Stimulated activated CD8-positive, alpha-beta memory T cell treated with anti-CD3 and anti-CD28 coated beads, Interleukin-2, amount 100 ng/mL, for 1 hour (primary cell): ENCODE results near the gene BRME1.

Source experiments
- DNase-seq, 2 donors: peaks; one replicate each; pipeline ENCODE4 v3.0.0-alpha.2; 2020; ENCODE audit warnings: low read depth in 2 of 2

The BRME1 gene

GRCh38 chr19:13846557-13847406 is 59.1 kb downstream of the BRME1 start:
- DNase-seq: peak; percentile 92 to 95

DNA sequence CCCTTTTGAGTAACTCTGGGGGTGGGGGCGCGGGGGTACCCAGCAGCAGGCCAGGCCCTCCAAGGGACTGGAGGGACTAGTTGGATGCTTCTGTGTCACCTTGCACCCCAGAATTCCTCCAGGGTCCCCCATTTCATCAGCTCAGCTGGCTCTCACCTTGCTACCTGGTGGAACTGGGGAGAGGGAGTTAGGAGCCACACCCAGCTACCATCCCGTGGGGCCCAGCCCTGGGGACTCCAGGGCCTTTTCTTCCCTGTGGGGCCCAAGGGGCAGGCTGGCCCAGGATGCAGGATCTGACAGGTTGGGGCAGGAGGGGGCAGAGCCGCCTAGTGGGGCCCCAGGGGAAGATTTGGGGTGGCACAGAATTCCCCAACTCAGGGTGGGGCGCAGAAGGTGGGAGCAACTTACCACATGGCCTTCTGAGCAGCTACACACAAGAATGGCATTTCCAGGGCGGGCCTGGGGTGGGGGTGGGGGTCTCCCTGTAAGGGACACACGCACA is 61.7 kb downstream of the BRME1 start:
- DNase-seq: no peak

- DNase-seq: no peak
Observed at GRCh38 chr19:13843104-13843921, 62.6 kb downstream of the BRME1 start.

DNA sequence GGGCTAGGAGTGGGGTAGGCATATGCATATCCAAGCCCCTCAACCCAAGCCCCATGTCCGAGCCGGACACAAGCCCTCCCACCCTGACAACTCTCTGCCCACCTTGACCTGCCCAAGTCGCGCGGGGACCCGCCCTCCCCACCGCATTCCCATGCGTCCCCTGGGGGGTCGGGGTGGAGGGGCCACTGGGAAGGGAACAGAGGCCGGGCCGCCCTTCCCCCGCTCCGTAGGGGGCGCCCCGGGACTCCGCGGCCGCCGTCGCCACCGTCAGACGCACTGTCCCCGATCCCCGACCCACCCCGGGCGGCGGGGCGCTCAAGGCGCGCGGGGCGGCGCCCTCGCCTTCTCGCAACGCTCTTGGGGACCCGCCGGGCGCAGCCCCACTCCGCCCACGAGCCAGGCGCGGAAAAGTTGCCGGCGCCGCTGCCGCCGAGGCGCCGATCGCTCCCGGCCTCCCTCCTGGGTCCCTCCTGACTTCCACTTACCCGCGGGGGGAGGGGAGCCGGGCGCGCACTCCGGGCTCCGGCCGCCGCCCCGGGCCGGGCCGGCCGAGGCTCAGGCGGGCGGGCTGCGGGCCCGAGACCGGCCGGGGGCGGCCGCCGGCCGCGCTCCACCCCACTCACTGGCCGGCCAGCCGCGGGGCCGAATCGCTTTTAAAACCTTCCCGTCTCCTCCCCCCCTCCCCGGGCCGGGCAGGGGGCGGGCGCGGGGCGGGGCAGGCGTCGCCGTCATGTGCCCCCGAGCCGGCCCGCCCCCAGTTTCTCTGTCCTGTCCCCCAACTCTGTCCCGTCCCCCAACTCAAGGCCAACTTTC is 63.4 kb downstream of the BRME1 start:
- no peak for DNase-seq

DNA sequence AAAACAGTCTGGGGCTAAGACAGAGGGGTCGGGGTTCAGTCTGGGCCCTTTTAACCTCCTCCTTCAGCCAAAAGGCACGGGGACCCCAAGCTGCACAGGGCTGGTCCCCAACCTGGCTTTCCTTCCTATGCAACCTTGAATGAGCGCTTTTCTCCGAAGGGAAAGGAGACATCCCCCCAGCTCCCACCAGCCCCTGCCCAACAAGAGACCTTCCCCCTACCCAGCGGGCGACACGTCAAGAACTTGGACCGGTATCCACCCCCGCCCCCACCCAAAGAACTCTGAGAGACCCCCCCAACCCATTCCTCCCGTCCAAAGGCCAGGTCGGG is 64.0 kb downstream of the BRME1 start:
- DNase-seq: no peak

DNA sequence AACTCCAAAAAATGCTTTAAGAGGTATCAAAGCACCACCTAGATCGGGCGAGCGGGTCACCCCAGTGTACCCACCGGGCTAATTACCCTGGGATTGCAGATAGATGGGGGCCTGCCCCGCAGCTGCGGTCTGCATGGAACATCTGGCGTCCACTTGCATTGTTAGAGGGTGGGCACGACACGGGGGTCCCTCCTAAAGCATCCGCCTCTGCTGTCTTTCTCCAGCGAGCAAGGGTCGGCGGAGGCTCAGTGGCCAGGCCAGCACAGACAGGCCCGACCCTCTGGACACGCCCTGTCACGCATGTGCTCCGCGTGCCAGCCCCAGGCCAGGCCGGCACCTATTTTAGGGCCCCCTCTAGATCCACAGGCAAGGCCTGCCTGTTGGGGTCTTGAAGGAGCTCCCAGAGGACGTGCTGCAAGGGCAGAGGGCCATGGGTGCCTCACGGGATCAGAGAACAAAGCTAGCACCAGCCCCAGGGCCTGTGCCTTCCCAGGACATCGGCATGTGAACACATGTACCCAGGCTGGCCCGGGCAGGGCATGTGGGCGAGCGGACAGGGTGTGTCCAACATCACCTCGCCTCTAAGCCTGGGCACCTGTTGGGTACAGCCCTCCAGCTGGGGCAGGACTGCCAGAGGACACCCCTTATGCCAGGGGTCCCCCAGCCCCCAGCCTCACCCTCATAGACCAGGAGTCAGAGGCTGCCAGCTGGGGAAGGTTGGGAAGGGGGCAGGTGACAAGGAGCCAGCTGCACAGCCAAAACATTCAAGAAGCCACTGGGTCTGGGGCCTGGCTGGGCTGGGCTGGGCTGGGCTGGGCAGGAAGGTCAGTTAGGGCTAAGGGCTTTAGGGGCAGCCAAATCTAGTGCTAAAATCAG is 64.6 kb downstream of the BRME1 start:
- no peak for DNase-seq

- DNase-seq: no peak
Observed at GRCh38 chr19:13840305-13841085, 65.4 kb downstream of the BRME1 start.

DNA sequence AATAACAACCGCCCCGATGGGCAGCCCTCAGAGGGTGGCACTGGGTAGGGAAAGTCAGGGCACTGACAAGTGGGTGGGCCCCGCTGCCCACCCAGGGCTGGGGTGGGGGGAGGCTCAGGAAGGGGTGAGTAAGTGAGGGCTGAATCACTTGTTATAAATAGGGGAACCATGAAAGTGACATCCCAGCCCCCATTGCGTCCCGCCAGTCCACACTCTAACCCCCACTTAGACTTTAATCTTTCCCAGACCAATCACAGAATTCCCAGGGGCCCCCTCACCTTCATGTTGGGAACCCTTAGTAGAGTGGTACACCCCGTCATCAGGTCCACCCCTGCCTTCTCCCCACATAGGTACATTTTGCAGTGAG is 66.0 kb downstream of the BRME1 start:
- DNase-seq: no peak

DNA sequence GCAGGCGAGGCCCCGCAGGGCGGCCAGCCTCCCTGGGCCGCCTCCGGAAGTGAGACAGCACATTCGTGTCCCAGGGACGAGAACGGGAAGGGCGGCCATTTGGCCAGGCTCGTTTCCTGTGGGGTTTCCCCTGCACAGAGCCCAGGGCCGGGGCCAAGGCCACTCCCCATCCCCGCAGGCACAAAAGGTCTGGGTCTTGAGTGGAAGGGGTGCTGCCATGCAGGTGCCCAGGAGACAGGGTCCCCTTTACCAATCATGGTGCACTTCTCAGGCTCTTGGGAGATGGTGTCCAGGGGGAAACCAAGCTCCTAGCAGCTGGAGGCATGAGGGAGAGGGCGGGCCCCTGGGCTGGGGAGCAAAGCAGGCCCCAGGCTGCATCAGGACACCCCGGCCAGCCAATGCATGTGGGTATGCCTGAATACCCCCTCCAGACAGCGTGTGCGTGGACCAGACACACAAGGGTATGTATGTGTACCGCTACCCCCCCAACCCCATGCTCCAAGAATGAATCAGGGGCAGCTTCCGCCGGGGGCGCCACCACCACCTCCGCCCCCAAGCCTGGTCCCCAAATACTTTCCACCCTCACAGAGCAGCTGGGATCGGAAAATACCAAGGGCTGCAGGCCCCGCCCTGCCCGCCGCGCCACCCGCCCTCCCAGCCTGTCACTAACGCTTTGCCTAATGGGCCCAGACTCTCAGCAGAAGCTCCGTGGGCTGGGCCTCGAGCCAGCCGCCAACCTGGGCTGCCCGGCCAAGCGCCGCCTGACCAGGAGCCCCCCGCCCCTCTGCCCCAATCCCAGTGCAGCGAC is 66.6 kb downstream of the BRME1 start:
- peak; percentile 76 to 81 for DNase-seq

DNA sequence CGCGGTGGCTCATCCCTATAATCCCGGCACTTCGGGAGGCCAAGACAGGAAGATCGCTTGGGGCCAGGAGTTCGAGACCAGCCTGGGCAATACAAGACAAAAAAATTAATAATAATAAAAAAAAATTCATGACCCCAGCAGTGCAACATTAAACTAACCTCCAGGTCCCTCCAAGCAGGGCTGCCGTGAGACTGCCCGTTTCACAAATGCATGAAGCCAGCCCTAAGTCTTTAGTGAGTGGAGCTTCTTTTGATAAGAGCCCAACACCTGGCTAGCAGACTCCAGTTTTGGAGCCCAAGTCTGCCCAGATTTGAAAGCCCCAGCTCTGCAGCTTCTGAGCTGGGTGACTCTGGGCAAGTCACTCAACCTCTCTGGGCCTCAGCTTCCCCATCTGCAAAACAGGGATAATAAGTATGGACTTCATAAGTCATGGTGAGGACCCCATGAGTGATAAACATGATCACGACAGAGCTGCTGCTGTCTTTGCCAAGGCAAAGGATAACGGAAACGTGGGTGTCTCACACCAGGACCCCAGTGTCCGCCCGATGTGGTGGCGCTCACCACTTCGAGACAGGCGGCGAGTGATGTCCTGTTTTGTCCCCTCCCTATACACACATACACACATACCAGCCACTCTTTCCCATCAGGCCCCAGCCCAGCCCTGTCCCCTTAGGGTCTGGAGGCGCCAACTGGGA is 67.3 kb downstream of the BRME1 start:
- no peak for DNase-seq

GRCh38 chr19:13835791-13836723 is 69.9 kb downstream of the BRME1 start:
- DNase-seq: no peak

DNA sequence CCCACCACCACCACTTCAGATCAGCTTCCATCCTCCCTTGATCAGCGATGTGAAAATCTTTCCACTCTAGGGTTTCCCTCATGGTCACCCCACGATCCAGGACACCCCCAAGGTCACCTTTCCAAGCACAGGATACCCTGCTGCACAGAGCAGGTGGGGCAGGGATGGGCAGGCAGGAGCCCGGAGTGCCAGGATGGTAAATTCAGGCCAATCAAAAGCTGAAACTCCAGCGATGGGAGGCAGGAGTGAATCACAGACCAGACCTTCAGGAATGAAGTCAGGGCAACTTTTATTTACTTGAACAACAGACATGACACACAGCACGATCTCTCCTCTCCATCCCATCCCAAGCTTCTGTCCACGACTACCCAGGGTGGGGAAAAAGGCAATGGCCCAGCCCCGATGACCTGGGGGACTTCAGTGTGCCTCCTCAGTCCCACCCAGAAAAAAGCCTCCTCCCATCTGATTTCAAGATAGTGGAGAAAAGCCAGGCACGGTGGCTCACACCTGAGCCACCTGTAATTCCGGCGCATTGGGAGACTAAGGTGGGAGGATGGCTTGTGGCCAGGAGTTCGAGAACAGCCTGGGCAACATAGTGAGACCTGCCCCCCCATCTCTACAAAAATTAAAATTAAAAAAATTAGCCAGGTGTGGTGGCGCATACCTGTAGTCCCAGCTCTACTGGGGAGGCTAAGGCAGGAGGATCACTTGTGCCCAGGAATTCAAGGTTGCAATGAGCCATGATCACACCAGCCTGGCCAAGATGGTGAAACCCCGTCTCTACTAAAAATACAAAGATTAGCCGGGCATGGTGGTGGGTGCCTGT is 71.5 kb downstream of the BRME1 start:
- no peak for DNase-seq

DNA sequence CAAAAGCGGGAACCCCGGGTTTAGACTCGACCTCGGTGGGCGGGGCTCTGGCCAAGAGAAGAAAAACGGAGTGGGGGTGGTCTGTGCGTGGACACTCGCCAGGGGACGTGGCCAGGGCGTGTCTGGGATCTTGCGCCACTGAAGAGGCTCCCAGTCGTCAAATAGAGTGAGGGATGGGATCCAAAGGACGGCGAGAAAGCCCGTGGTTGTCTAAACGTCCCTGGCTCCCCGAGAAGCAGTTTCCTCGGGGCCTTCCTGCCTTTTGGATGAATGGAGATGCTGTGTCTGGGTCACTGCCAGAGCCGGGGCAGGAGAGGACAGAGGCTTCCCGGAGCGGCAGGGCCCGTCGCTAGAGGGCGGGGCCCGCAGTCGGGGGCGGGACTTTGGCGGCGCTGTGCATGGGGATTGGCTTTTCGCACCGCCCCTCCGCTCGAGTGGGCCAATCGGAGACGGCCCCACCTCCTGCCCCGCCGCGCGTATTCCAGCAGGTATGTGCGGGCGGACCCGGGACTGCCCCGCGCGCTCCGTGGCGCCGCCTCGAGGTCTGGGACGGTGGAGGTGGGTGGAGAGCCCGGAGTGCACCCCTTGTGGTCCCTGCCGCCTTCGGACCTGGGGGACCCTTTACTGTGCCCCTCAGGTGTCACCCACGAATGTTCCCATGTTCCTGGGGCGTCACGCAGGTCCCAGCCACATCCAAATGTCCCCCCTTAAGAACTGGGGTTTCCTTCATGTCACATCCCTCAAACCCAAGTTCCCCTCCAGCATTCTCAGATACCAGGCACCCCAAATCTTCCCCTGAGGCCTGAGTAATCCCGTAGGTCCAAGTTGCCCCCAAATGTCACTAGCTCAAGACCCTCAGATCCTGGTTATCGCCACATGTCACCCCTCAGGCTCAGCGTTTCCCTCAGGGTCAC is 72.3 kb downstream of the BRME1 start:
- DNase-seq: peak; percentile 81 to 89
